ENCODE data around the gene TMEM59L. TPM values are rescaled to one million over a fixed set of nuclear protein-coding genes. Genes with fewer than 3 reads are reported as not detected.
"Not testable (repeated sequence)": the region's sequence is repeated elsewhere in the genome, so short reads cannot be mapped to it uniquely, and the experiment has no call there.

Gene TMEM59L
- total and polyA plus RNA-seq, 2 of the 13 experiments (the other 11 are each of a cell fraction or from before 2014, with no cell fraction given): 0.97 to 5.5 TPM

- H4K20me1 ChIP-seq (ENCODE audit: insufficient read depth, low read length); H3K9me3 ChIP-seq (ENCODE audit: low read length); intact Hi-C loops (cut with micrococcal nuclease; ENCODE audit: unreplicated experiment); FAIRE-seq; H3K27me3 ChIP-seq (ENCODE audit: control insufficient read depth in 1 of 2, insufficient read depth in 2 of 2, low read length in 2 of 2); BruUV-seq (replicated peaks); H3K4me2 ChIP-seq (ENCODE audit: low read depth, low read length); H3K9ac ChIP-seq (ENCODE audit: insufficient read depth, low read depth, low read length); CTCF ChIA-PET (ENCODE audit: low intra/inter-chr PET ratio, low total read pairs); H3K79me2 ChIP-seq (ENCODE audit: insufficient read depth, low read length); H3K27ac ChIP-seq (ENCODE audit: extremely low read length, insufficient read depth, low read length); POLR2A ChIA-PET; ATAC-seq; H2AFZ ChIP-seq (ENCODE audit: low read length); DNase-seq (ENCODE audit: low spot score); H3K4me3 ChIP-seq (replicated peaks in 1 of 3; ENCODE audit: insufficient read depth in 1 of 3, low read depth in 2 of 3, low read length in 3 of 3): not testable (repeated sequence)
- WGBS (ENCODE audit: low lambda C conversion rate): 97% methylated on average over 5 of the region's 5 CpGs
- in situ Hi-C loops (cut with HindIII; ENCODE audit: extremely low pct_ligation_motif_present, low pct_unique_long_range_greater_than_20kb): loop anchor here (5.0 kb wide), 1 partner anchor 85 kb away; no protein-coding TSS in a partner anchor
- TF ChIP-seq ZNF263 (CRISPR knock-in tag; IDR thresholded peaks at IDR 0.05): peak; percentile 90
- peak; percentile 92 for TF ChIP-seq ZBTB33 (CRISPR knock-in tag; IDR thresholded peaks at IDR 0.05)
- Histone ChIP-seq H3K36me3 (replicated peaks in 1 of 2; ENCODE audit: control insufficient read depth in 1 of 2, insufficient read depth in 2 of 2, low read length in 2 of 2) (peaks cover 4 to 28% of the 10 kb centered on the region in 2 experiments; a peak in 4 of 5 replicates), H3K4me1 (ENCODE audit: insufficient read depth, low read length) (peaks cover 16% of the 10 kb centered on the region)
Measured at GRCh38 chr19:18592732-18593131, 19.9 kb upstream of the TMEM59L start.

GRCh38 chr19:18593367-18594095 is 19.1 kb upstream of the TMEM59L start:
- Histone ChIP-seq H3K4me3 (replicated peaks in 1 of 3; ENCODE audit: insufficient read depth in 1 of 3, low read depth in 2 of 3, low read length in 3 of 3) (no peak overlapping the region), H3K9ac (ENCODE audit: insufficient read depth, low read depth, low read length) (no peak overlapping the region), H3K27me3 (ENCODE audit: control insufficient read depth in 1 of 2, insufficient read depth in 2 of 2, low read length in 2 of 2) (no peaks in the 10 kb centered on the region), H3K4me1 (ENCODE audit: insufficient read depth, low read length) (peaks cover 16% of the 10 kb centered on the region), H3K4me2 (ENCODE audit: low read depth, low read length) (no peak overlapping the region), H3K36me3 (replicated peaks in 1 of 2; ENCODE audit: control insufficient read depth in 1 of 2, insufficient read depth in 2 of 2, low read length in 2 of 2) (peaks cover 8 to 32% of the 10 kb centered on the region in 2 experiments; a peak in 4 of 5 replicates), H4K20me1 (ENCODE audit: insufficient read depth, low read length) (0 out of 2 replicates have a peak, but pooled peaks cover 2% of the 10 kb centered on the region), H2AFZ (ENCODE audit: low read length) (no peak overlapping the region), H3K79me2 (ENCODE audit: insufficient read depth, low read length) (no peaks in the 10 kb centered on the region), H3K27ac (ENCODE audit: extremely low read length, insufficient read depth, low read length) (no peak overlapping the region), H3K9me3 (ENCODE audit: low read length) (no peaks in the 10 kb centered on the region)
- TF ChIP-seq AGO2 (optimal IDR thresholded peaks at IDR 0.05; ENCODE audit: low read depth, low read length) (peak; percentile 92), POLR2AphosphoS5 (IDR thresholded peaks at IDR 0.05; ENCODE audit: low read depth, low read length) (peak; percentile 12; the same call in 1 of the 2 replicates), RFX3 (CRISPR knock-in tag; IDR thresholded peaks at IDR 0.05) (no peak), ZBTB21 (CRISPR knock-in tag; IDR thresholded peaks at IDR 0.05) (no peak), AGO1 (IDR thresholded peaks at IDR 0.05; ENCODE audit: low read depth, low read length, poor library complexity, severe bottlenecking) (peak; percentile 44), DRAP1 (CRISPR knock-in tag; IDR thresholded peaks at IDR 0.05) (no peak), PHF21A (CRISPR knock-in tag; IDR thresholded peaks at IDR 0.05) (no peak)
- TF ChIP-seq, protein P1, sequence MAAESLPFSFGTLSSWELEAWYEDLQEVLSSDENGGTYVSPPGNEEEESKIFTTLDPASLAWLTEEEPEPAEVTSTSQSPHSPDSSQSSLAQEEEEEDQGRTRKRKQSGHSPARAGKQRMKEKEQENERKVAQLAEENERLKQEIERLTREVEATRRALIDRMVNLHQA (CRISPR knock-in tag; IDR thresholded peaks at IDR 0.05): no peak
- FAIRE-seq (no peak), DNase-seq (ENCODE audit: low spot score) (no peak), ATAC-seq (no peak)
- 93% methylated on average over 16 of the region's 25 CpGs for WGBS (ENCODE audit: low lambda C conversion rate)
- ChIA-PET CTCF (ENCODE audit: low intra/inter-chr PET ratio, low total read pairs) (no interaction called here), POLR2A (no interaction called here)
- in situ Hi-C loops (cut with HindIII; ENCODE audit: extremely low pct_ligation_motif_present, low pct_unique_long_range_greater_than_20kb): loop anchor here (5.0 kb wide), 1 partner anchor 84 kb away; no protein-coding TSS in a partner anchor
- intact Hi-C loops (cut with micrococcal nuclease; ENCODE audit: unreplicated experiment): no loop called here
- TSS peak; percentile 22 for BruUV-seq (replicated peaks)
